Purkinje cell (primary cell): ENCODE results near the gene TIMM23. TPM values are rescaled to one million over a fixed set of nuclear protein-coding genes. Genes with fewer than 3 reads are reported as not detected.

Source experiments
- polyA plus RNA-seq: library from polyadenylated mRNA; unstranded; fragments of >200 nt; fragmentation: Nextera tagmentation; gene quantifications from 2 replicates; pipeline ENCODE4 v1.2.1, GENCODE V29; 2014

The TIMM23 gene, protein sequence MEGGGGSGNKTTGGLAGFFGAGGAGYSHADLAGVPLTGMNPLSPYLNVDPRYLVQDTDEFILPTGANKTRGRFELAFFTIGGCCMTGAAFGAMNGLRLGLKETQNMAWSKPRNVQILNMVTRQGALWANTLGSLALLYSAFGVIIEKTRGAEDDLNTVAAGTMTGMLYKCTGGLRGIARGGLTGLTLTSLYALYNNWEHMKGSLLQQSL
- 215 and 219 TPM in 2 replicates for polyA plus RNA-seq

GRCh38 chr10:45972106-45972812 is at the start of gene TIMM23:
TSS of gene TIMM23 (plus strand) at chr10:45972489. CDS start at chr10:45972625, 136 bp downstream.

DNA sequence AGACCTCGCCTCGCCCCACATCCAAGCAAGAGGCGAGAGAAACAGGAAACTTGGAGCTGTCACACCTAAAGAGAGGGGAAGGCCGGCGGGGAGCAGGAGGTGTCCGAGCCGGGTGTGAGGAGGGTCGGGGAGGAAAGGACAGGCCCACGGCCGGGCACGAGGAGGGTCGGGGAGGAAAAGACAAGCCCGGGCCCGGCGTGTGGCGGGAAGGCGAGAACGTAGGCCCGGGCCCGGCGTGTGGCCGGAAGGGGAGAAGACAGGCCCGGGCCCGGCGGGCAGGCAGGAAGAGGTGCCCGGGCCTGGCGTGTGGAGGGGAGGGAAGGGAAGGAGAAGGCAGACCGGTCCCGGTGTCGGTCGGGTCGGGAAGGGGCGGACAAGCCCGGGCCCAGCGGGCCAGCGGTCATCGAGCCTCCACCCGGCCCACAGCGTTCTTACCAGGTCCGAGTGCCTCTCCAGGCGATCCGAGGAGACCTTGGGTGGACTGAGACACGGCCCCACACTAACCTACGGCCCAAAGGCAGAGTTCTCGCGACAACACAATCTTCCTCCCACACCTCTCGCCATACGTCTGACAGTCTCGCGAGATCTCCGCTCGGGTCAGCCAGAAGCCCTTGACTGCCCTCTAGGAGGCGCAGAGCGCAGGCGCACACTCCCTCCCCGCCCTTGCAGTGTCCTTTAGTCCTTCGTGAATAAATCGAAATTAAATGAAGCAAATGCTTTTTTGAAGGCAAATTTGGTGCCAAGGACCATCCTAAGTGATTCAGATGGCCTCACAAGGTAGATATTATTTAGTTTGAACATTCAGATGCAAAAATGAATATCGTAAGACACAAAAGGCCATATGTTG is 58.0 kb downstream of the TIMM23 start, which contains the start of gene NCOA4:
NCOA4 (minus strand) TSS at position 533 of the 847 bp plus-strand sequence. CDS start 13,943 bp downstream, outside the sequence.

DNA sequence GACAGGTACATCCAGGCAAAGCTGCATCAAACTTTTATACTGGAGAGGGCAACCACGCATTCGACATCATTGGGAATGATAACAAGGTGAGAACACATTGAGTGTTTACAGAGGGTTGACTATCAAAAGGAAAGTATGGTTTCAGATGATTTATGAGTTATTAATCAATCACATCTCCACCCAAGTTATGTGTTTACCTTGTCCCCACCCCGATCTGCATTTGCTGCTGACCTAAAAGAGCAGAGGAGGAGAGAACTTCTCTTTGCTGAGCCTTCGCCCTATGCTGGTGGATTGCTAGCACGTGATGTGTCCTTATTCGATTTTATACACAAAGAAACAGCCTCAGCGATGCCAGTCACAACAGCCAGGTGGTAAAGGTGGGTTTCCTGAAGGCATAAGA is 74.0 kb downstream of the TIMM23 start, which contains the start of gene MSMB:
MSMB (minus strand) TSS at position 9 of the 400 bp plus-strand sequence. CDS start 32 bp downstream, outside the sequence.

Other genes starting within 250 kb of the TIMM23 start
- 244 and 299 TPM in 2 replicates for gene WASHC2C, start 245.2 kb upstream of the TIMM23 start, polyA plus RNA-seq
- 5.1 and 8.2 TPM in 2 replicates for gene AGAP4, start 125.0 kb upstream of the TIMM23 start, polyA plus RNA-seq
- 82.4 TPM in 2 replicates for gene NCOA4, start 58.1 kb downstream of the TIMM23 start, polyA plus RNA-seq
- gene MSMB, start 73.8 kb downstream of the TIMM23 start, polyA plus RNA-seq: not detected in 2 replicates